PC-9 (cell line): ENCODE results near the gene ID1. TPM values are rescaled to one million over a fixed set of nuclear protein-coding genes. Genes with fewer than 3 reads are reported as not detected.

Source experiments
- BruUV-seq: library from RNA; stranded (reverse); fragments of 400-500 nt; replicated peaks from 2 replicates; lab custom pipeline; 2021; lab: Mats Ljungman, UMichigan
- CTCF ChIA-PET: fragments of 300-600 bp; sonication (Branson Sonifier 250); formaldehyde crosslinking; loops from one replicate; lab custom pipeline; 2022; ENCODE audit warnings: antibody characterized with exemption; lab: Charles Lee
- POLR2A ChIA-PET: fragments of 300-600 bp; sonication (Branson Sonifier 250); formaldehyde crosslinking; loops from one replicate; lab custom pipeline; 2022; ENCODE audit warnings: antibody characterized with exemption; ENCODE audit not compliant: unreplicated experiment; lab: Charles Lee
- DNase-seq, 2 experiments: peaks; one replicate each; pipeline versions ENCODE4 v3.0.0 to v3.0.0-alpha.2; 2015 to 2022; ENCODE audit warnings: mixed read lengths in 1 of 2
- H2AFZ ChIP-seq: fragments of 200-600 bp; sonication (generic); 2 replicates; pipeline ENCODE4 v1.8.1; 2017; ENCODE audit warnings: antibody characterized with exemption
- H3F3A ChIP-seq: fragments of 200-600 bp; sonication (generic); 2 replicates; pipeline ENCODE4 v1.8.1; 2017; ENCODE audit warnings: antibody characterized with exemption, mild to moderate bottlenecking, low read depth; ENCODE audit not compliant: insufficient read depth
- H3K27ac ChIP-seq: fragments of 200-600 bp; sonication (generic); 2 replicates; pipeline ENCODE4 v1.6.1; 2016; ENCODE audit warnings: mixed run types
- H3K27me3 ChIP-seq: fragments of 200-600 bp; sonication (generic); 2 replicates; pipeline ENCODE4 v1.6.1; 2016; ENCODE audit warnings: low read depth, mixed run types; ENCODE audit not compliant: insufficient read depth
- H3K36me3 ChIP-seq: fragments of 200-600 bp; sonication (generic); 2 replicates; pipeline ENCODE4 v1.6.1; 2016; ENCODE audit warnings: low read depth, mixed run types
- H3K4me1 ChIP-seq: fragments of 200-600 bp; sonication (generic); replicated peaks from 2 replicates; pipeline ENCODE4 v1.6.1; 2016; ENCODE audit warnings: mixed run types; ENCODE audit not compliant: insufficient read depth
- H3K4me2 ChIP-seq: fragments of 200-600 bp; sonication (generic); 2 replicates; pipeline ENCODE4 v1.6.1; 2017; ENCODE audit warnings: mixed run types
- H3K4me3 ChIP-seq: fragments of 200-600 bp; sonication (generic); 2 replicates; pipeline ENCODE4 v1.6.1; 2016; ENCODE audit warnings: mixed run types
- H3K79me2 ChIP-seq: fragments of 200-600 bp; sonication (generic); 2 replicates; pipeline ENCODE4 v1.6.1; 2017; ENCODE audit warnings: low read depth, mixed run types
- H3K9me2 ChIP-seq: fragments of 200-600 bp; sonication (generic); 2 replicates; pipeline ENCODE4 v1.8.1; 2017; ENCODE audit warnings: mild to moderate bottlenecking; ENCODE audit not compliant: insufficient read depth
- H3K9me3 ChIP-seq: fragments of 200-600 bp; sonication (generic); 2 replicates; pipeline ENCODE4 v1.8.1; 2016; ENCODE audit warnings: low read depth; ENCODE audit not compliant: insufficient read depth
- H4K20me1 ChIP-seq: fragments of 200-600 bp; sonication (generic); 2 replicates; pipeline ENCODE4 v1.8.1; 2017; ENCODE audit not compliant: insufficient read depth
- EZH2 ChIP-seq: fragments of 200-600 bp; sonication (generic); IDR thresholded peaks from 2 replicates; pipeline ENCODE4 v1.8.0; 2017; ENCODE audit warnings: antibody characterized with exemption, low read depth
- intact Hi-C: fragments of 100-400 bp; cut with micrococcal nuclease; formaldehyde crosslinking; loops from one replicate; pipeline ENCODE4 v1.10.0; 2022; ENCODE audit not compliant: unreplicated experiment
- microRNA-seq: library from miRNA; unstranded; fragments of <30 nt; microRNA quantifications from one replicate; pipeline ENCODE4 v1.2.0, GENCODE V29; 2021; ENCODE audit warnings: borderline number of aligned reads, borderline replicate concordance
- total RNA-seq: library from RNA; stranded (reverse); gene quantifications from 2 replicates; pipeline ENCODE4 v1.2.3, GENCODE V29; 2021
- TF ChIP-seq, protein P1 (sequence below): fragments of 200-600 bp; sonication (generic); conservative IDR thresholded peaks from 2 replicates; pipeline ENCODE4 v1.6.1; 2017; ENCODE audit warnings: mixed run types, antibody characterized with exemption, mild to moderate bottlenecking, moderate library complexity

ID1 gene
- total RNA-seq, 1 experiment from 2014 or later = 74.4 TPM

DNA sequence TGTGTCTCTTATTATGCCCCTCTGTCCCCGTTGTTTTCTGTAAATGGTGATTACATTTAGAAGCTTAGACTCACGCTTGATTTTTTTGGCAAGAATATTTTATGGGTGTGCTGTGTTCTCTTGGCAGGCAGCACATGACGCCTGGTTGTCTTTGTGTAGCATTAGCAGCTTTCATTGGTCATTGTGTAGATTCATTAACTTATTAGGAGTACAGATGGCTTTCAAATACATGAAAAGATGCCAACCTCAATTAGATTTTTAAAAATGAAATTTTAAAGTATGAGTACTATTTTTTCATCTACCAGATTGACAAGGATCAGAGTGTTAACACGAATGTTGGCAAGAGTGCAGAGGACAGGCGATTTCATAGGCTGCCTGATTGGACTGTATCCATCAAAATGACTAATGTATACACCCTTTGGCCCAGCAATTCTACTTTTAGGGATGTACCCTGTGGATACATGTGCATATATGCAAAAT lies 47.9 kb downstream of the ID1 start:
- CTCF ChIA-PET = no interaction called here
- intact Hi-C loops = no loop called here

DNA sequence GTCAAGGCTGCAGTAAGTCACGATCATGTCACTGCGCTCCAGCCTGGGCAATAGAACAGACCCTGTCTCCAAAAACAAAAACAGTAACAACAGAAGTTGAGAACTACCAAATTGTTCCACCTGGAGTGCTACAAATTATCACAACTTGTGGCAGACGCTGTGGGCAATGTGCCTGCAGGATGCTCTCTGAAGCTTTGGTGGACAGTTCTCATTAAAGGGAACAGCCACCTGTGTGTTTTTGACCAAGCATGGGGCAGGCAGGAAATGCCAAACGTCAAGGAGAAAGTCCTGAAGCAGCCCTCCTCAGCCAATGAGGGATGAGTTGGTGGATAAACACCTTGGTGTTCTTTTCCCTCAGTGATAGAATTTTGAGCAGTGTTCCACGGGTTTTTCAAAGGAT lies 48.5 kb downstream of the ID1 start:
- no peak overlapping the region for H3K4me2 ChIP-seq
- peaks cover 5% of the 10 kb centered on the region; the same call in 1 of the 2 replicates for H3F3A ChIP-seq
- intact Hi-C loops = no loop called here
- no peak overlapping the region for H3K4me3 ChIP-seq
- DNase-seq = no peak
- H3K4me1 ChIP-seq = no peaks in the 10 kb centered on the region
- POLR2A ChIA-PET = no interaction called here
- no peaks in the 10 kb centered on the region for H3K79me2 ChIP-seq
- H2AFZ ChIP-seq = no peak overlapping the region
- H3K36me3 ChIP-seq = no peaks in the 10 kb centered on the region
- BruUV-seq = no TSS peak
- no peak overlapping the region for H3K27ac ChIP-seq
- H4K20me1 ChIP-seq = no peaks in the 10 kb centered on the region
- CTCF ChIA-PET = no interaction called here
- H3K27me3 ChIP-seq = no peaks in the 10 kb centered on the region
- no peaks in the 10 kb centered on the region for H3K9me2 ChIP-seq
- TF ChIP-seq, protein P1, sequence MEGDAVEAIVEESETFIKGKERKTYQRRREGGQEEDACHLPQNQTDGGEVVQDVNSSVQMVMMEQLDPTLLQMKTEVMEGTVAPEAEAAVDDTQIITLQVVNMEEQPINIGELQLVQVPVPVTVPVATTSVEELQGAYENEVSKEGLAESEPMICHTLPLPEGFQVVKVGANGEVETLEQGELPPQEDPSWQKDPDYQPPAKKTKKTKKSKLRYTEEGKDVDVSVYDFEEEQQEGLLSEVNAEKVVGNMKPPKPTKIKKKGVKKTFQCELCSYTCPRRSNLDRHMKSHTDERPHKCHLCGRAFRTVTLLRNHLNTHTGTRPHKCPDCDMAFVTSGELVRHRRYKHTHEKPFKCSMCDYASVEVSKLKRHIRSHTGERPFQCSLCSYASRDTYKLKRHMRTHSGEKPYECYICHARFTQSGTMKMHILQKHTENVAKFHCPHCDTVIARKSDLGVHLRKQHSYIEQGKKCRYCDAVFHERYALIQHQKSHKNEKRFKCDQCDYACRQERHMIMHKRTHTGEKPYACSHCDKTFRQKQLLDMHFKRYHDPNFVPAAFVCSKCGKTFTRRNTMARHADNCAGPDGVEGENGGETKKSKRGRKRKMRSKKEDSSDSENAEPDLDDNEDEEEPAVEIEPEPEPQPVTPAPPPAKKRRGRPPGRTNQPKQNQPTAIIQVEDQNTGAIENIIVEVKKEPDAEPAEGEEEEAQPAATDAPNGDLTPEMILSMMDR = no peak
- no peak for TF ChIP-seq EZH2
- H3K9me3 ChIP-seq = no peaks in the 10 kb centered on the region

More for the DNA sequence above, 47.9 kb downstream of the ID1 start:
- Histone ChIP-seq H3K4me1 (no peaks in the 10 kb centered on the region), H2AFZ (no peak overlapping the region), H3K9me2 (no peaks in the 10 kb centered on the region), H3F3A (peaks cover 1% of the 10 kb centered on the region; the same call in 1 of the 2 replicates), H3K4me2 (no peak overlapping the region), H3K79me2 (no peaks in the 10 kb centered on the region), H4K20me1 (no peaks in the 10 kb centered on the region), H3K9me3 (no peaks in the 10 kb centered on the region), H3K27me3 (no peaks in the 10 kb centered on the region), H3K27ac (no peak overlapping the region), H3K4me3 (no peak overlapping the region), H3K36me3 (no peaks in the 10 kb centered on the region)
- POLR2A ChIA-PET = interaction anchor here (0.6 kb wide), 1 partner anchor 71 kb away, joined by 4 read pairs; no protein-coding TSS in a partner anchor
- no TSS peak for BruUV-seq
- no peak for DNase-seq
- TF ChIP-seq, protein P1 = no peak
- TF ChIP-seq EZH2 = no peak

DNA sequence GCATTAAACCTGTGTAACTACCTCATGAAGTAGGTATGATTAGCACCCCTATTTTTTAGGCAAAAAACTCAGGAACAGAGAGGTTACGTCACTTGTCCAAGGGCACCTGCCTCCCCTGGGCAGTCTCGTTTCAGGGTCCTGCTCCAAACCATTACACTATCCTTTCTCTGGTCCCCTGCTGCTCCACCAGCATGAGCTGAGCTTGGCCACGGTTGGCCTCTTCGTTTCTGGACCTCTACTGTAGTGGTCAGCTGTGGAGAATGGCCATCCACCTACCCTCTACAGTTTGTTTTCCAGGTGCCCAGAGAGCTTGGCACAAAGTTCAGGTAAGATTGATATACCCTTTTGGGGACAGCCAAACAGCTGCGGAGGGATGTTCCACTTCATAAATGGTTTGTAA lies 49.4 kb downstream of the ID1 start:
- Histone ChIP-seq H3K79me2 (no peaks in the 10 kb centered on the region), H3K27ac (no peak overlapping the region), H3K9me2 (no peaks in the 10 kb centered on the region), H3F3A (peaks cover 9% of the 10 kb centered on the region), H4K20me1 (no peaks in the 10 kb centered on the region), H3K4me2 (no peak overlapping the region), H3K4me1 (no peaks in the 10 kb centered on the region), H2AFZ (no peak overlapping the region), H3K27me3 (no peaks in the 10 kb centered on the region), H3K4me3 (no peak overlapping the region), H3K9me3 (no peaks in the 10 kb centered on the region), H3K36me3 (no peaks in the 10 kb centered on the region)
- DNase-seq = no peak
- intact Hi-C loops = no loop called here
- no TSS peak for BruUV-seq
- ChIA-PET CTCF (no interaction called here), POLR2A (no interaction called here)
- TF ChIP-seq, protein P1 = no peak

Small RNA genes lying within 50 kb of the gene (microRNA-seq; reads per million reads assigned to microRNA genes)
- not detected for gene MIR3193

Other genes with a start within 250 kb of the ID1 start
- not detected in 2 replicates for gene DEFB118, start 236.7 kb upstream of the ID1 start, total RNA-seq
- not detected in 2 replicates for gene DEFB119, start 214.7 kb upstream of the ID1 start, total RNA-seq
- not detected in 2 replicates for gene DEFB121, start 199.1 kb upstream of the ID1 start, total RNA-seq
- not detected in 2 replicates for gene DEFB123, start 164.7 kb upstream of the ID1 start, total RNA-seq
- not detected in 2 replicates for gene DEFB124, start 130.2 kb upstream of the ID1 start, total RNA-seq
- gene REM1, start 130.0 kb upstream of the ID1 start, total RNA-seq = not detected in 2 replicates
- gene HM13, start 90.8 kb upstream of the ID1 start, total RNA-seq = 220 and 272 TPM in 2 replicates
- not detected in 2 replicates for gene COX4I2, start 32.6 kb downstream of the ID1 start, total RNA-seq
- gene BCL2L1, start 117.6 kb downstream of the ID1 start, total RNA-seq = 125 and 129 TPM in 2 replicates
- gene TPX2, start 134.0 kb downstream of the ID1 start, total RNA-seq = 140 and 164 TPM in 2 replicates
- 0.18 and 0.50 TPM in 2 replicates for gene MYLK2, start 214.1 kb downstream of the ID1 start, total RNA-seq
- not detected in 2 replicates for gene FOXS1, start 240.3 kb downstream of the ID1 start, total RNA-seq